Keratinocyte (primary cell): Measurements from ENCODE around the gene PPIA. TPM values are rescaled to one million over a fixed set of nuclear protein-coding genes. Genes with fewer than 3 reads are reported as not detected.

Experiments used
- DNase-seq: peaks from one replicate; pipeline ENCODE4 v3.0.0-alpha.2; 2011; ENCODE audit warnings: low read depth, missing footprints, low spot score
- FAIRE-seq: peaks from 2 replicates; lab custom pipeline; 2011; peaks lifted over from hg19 to GRCh38; lab: Jason Lieb, UNC
- H2AFZ ChIP-seq: 2 replicates; pipeline ENCODE4 v1.6.0; 2012; ENCODE audit warnings: low read length, control low read depth, inconsistent platforms; ENCODE audit not compliant: control insufficient read depth
- H3K27ac ChIP-seq: 2 replicates; pipeline ENCODE4 v1.5.1; 2011; ENCODE audit warnings: low read length; ENCODE audit not compliant: control insufficient read depth, insufficient read depth
- H3K27me3 ChIP-seq: 3 replicates; pipeline ENCODE4 v1.6.0; 2011; ENCODE audit warnings: low read length; ENCODE audit not compliant: control insufficient read depth, insufficient read depth; ENCODE audit errors: extremely low read depth
- H3K36me3 ChIP-seq, 2 experiments: 2 replicates in 1 of 2; 3 replicates in 1 of 2; pipeline ENCODE4 v1.5.1; 2011; ENCODE audit warnings: low read length in 2 of 2, mild to moderate bottlenecking in 1 of 2; ENCODE audit not compliant: control insufficient read depth in 2 of 2, insufficient read depth in 2 of 2; ENCODE audit errors: extremely low read depth in 1 of 2
- H3K4me1 ChIP-seq: 3 replicates; pipeline ENCODE4 v1.5.1; 2011; ENCODE audit warnings: low read length; ENCODE audit not compliant: control insufficient read depth, insufficient read depth; ENCODE audit errors: extremely low read depth
- H3K4me2 ChIP-seq: 3 replicates; pipeline ENCODE4 v1.6.0; 2011; ENCODE audit warnings: low read depth, low read length; ENCODE audit not compliant: control insufficient read depth, insufficient read depth; ENCODE audit errors: extremely low read depth
- H3K4me3 ChIP-seq, 3 experiments: fragments of 200-600 bp in 1 of 3; sonication (generic) in 1 of 3; 2 replicates in 2 of 3; 3 replicates in 1 of 3; pipeline ENCODE4 v1.5.1; 2011 to 2016; ENCODE audit warnings: low read length in 3 of 3, mild to moderate bottlenecking in 3 of 3, control low read depth in 2 of 3, inconsistent platforms in 1 of 3, low read depth in 1 of 3, mixed read lengths in 1 of 3, mixed run types in 1 of 3, moderate library complexity in 1 of 3; ENCODE audit not compliant: control insufficient read depth in 2 of 3, insufficient read depth in 2 of 3; ENCODE audit errors: extremely low read depth in 1 of 3
- H3K79me2 ChIP-seq: 2 replicates; pipeline ENCODE4 v1.6.0; 2012; ENCODE audit warnings: low read length; ENCODE audit not compliant: control insufficient read depth, insufficient read depth
- H3K9ac ChIP-seq: 3 replicates; pipeline ENCODE4 v1.6.0; 2011; ENCODE audit warnings: low read length; ENCODE audit not compliant: control insufficient read depth, insufficient read depth; ENCODE audit errors: extremely low read depth
- H3K9me1 ChIP-seq: 3 replicates; pipeline ENCODE4 v1.6.0; 2011; ENCODE audit warnings: low read length; ENCODE audit not compliant: control insufficient read depth, insufficient read depth; ENCODE audit errors: extremely low read depth
- H3K9me3 ChIP-seq: 2 replicates; pipeline ENCODE4 v1.5.1; 2012; ENCODE audit warnings: low read depth, low read length; ENCODE audit not compliant: control insufficient read depth
- H4K20me1 ChIP-seq: 3 replicates; pipeline ENCODE4 v1.6.0; 2011; ENCODE audit warnings: low read length; ENCODE audit not compliant: control insufficient read depth, insufficient read depth; ENCODE audit errors: extremely low read depth
- EZH2 ChIP-seq: IDR thresholded peaks from one replicate; pipeline ENCODE4 v1.6.1; 2012; ENCODE audit warnings: inconsistent platforms, mild to moderate bottlenecking, low read length, moderate library complexity
- dilution Hi-C: fragments of 300-500 bp; cut with MboI; formaldehyde crosslinking; loops from one replicate; pipeline ENCODE4 v1.7.0; 2020; ENCODE audit warnings: low sequenced_read_pairs; ENCODE audit not compliant: extremely low pct_ligation_motif_present
- polyA plus RNA-seq, 5 experiments: library from polyadenylated mRNA; depleted of rRNA in 3 of 5; stranded (reverse) in 3 of 5; stranded (forward) in 1 of 5; unstranded in 1 of 5; fragments of >200 nt; gene quantifications; 1 replicate in 1 of 5; 2 replicates in 3 of 5; 3 replicates in 1 of 5; pipeline versions ENCODE4 v1.2.1 to v1.2.3, GENCODE V29; 2011 to 2012; ENCODE audit warnings: missing spikeins in 2 of 5, low read depth in 1 of 5, low replicate concordance in 1 of 5
- TF ChIP-seq, protein P1 (sequence below), 3 experiments: IDR thresholded peaks in 1 of 3; conservative IDR thresholded peaks in 1 of 3; optimal IDR thresholded peaks in 1 of 3; 2 replicates in 2 of 3; 3 replicates in 1 of 3; pipeline versions ENCODE3 to v1.5.1; 2011; ENCODE audit warnings: low read length in 3 of 3, mild to moderate bottlenecking in 3 of 3, moderate library complexity in 2 of 3, control low read depth in 1 of 3, inconsistent platforms in 1 of 3; ENCODE audit not compliant: insufficient read depth in 2 of 3; ENCODE audit errors: extremely low read depth in 1 of 3

PPIA gene
- polyA plus RNA-seq, 1 donor (not counting 4 experiments of a cell fraction or from before 2014, with no cell fraction given), result 6,965 TPM

DNA sequence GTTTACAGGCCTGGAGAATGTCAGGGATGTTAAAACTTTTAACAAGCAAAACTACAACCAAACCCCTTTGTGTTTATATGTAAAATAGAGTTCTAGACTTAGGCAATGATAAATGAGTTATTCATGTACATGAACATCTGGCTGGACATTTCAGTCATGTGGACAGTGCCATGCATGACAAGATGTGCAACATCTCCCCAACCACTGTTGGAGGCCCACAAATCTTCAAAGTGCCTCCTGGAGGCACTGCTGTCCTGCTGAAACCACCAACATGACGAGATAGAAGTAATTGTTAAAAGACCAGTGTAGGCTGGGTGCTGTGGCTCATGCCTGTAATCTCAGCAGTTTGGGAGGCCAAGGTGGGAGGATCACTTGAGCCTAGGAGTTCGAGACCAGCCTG is 18.4 kb downstream of the PPIA start:
- no peaks in the 10 kb centered on the region for H3K79me2 ChIP-seq
- no peaks in the 10 kb centered on the region for H4K20me1 ChIP-seq
- H3K36me3 ChIP-seq, result no peaks in the 10 kb centered on the region
- H3K4me2 ChIP-seq, result no peak overlapping the region
- no peak for DNase-seq
- H3K4me1 ChIP-seq, result peaks cover 3% of the 10 kb centered on the region
- no peak overlapping the region for H2AFZ ChIP-seq
- no peaks in the 10 kb centered on the region for H3K27me3 ChIP-seq
- no peak for FAIRE-seq
- H3K4me3 ChIP-seq, result no peak overlapping the region
- no peaks in the 10 kb centered on the region for H3K9me1 ChIP-seq
- no peak overlapping the region for H3K27ac ChIP-seq
- H3K9me3 ChIP-seq, result no peaks in the 10 kb centered on the region
- H3K9ac ChIP-seq, result no peak overlapping the region
- TF ChIP-seq, protein P1, sequence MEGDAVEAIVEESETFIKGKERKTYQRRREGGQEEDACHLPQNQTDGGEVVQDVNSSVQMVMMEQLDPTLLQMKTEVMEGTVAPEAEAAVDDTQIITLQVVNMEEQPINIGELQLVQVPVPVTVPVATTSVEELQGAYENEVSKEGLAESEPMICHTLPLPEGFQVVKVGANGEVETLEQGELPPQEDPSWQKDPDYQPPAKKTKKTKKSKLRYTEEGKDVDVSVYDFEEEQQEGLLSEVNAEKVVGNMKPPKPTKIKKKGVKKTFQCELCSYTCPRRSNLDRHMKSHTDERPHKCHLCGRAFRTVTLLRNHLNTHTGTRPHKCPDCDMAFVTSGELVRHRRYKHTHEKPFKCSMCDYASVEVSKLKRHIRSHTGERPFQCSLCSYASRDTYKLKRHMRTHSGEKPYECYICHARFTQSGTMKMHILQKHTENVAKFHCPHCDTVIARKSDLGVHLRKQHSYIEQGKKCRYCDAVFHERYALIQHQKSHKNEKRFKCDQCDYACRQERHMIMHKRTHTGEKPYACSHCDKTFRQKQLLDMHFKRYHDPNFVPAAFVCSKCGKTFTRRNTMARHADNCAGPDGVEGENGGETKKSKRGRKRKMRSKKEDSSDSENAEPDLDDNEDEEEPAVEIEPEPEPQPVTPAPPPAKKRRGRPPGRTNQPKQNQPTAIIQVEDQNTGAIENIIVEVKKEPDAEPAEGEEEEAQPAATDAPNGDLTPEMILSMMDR (optimal IDR thresholded peaks at IDR 0.05 in 1 of 3, IDR thresholded peaks at IDR 0.05 in 1 of 3, conservative IDR thresholded peaks at IDR 0.05 in 1 of 3; ENCODE audit: extremely low read depth in 1 of 3, insufficient read depth in 2 of 3, low read length in 3 of 3), result peak in 1 of 3 experiments; percentile 12
- TF ChIP-seq EZH2, result no peak
- dilution Hi-C loops, result no loop called here

GRCh38 chr7:44819292-44819691 is 22.8 kb downstream of the PPIA start:
- H3K9ac ChIP-seq, result no peak overlapping the region
- no peak overlapping the region for H3K27ac ChIP-seq
- no peaks in the 10 kb centered on the region for H3K9me3 ChIP-seq
- no peak overlapping the region for H3K4me2 ChIP-seq
- no peak for FAIRE-seq
- no peaks in the 10 kb centered on the region for H3K36me3 ChIP-seq
- no peak overlapping the region for H3K4me3 ChIP-seq
- DNase-seq, result no peak
- no peak for TF ChIP-seq EZH2
- TF ChIP-seq, protein P1 (optimal IDR thresholded peaks at IDR 0.05 in 1 of 3, IDR thresholded peaks at IDR 0.05 in 1 of 3, conservative IDR thresholded peaks at IDR 0.05 in 1 of 3; ENCODE audit: extremely low read depth in 1 of 3, insufficient read depth in 2 of 3, low read length in 3 of 3), result no peak
- no peaks in the 10 kb centered on the region for H3K79me2 ChIP-seq
- no peaks in the 10 kb centered on the region for H4K20me1 ChIP-seq
- dilution Hi-C loops, result no loop called here
- H3K27me3 ChIP-seq, result no peaks in the 10 kb centered on the region
- no peak overlapping the region for H2AFZ ChIP-seq
- H3K9me1 ChIP-seq, result no peaks in the 10 kb centered on the region
- H3K4me1 ChIP-seq, result no peaks in the 10 kb centered on the region
